ENCODE data around the gene ASAP2.

ASAP2 gene

DNA sequence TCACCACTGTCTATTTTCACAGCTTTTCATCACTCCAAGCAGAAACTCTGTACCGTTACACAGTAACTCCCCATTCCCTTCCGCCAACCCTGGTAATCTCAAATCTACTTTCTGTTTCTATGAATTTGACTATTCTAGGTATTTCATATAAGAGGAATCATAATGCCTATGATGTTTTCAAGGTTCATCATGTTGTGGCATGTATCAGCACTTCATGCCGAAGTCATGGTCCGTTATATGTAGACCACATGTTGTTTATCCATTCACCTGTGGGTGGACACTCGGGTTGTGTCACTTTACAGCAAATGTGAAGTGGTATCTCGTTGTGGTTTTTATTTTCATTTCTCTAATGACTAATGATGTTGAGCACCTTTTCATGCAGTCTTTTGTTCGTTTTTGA is 238.5 kb downstream of the ASAP2 start:
- no peak for DNase-seq

- DNase-seq = no peak
Observed at GRCh38 chr2:9451231-9451630, 244.6 kb downstream of the ASAP2 start.

Data from stimulated activated CD4-positive, alpha-beta T cell treated with anti-CD3 and anti-CD28 coated beads, Interleukin-2, amount 100 ng/mL, for 24 hours (primary cell).